ENCODE results near the gene GSTM2.

DNA sequence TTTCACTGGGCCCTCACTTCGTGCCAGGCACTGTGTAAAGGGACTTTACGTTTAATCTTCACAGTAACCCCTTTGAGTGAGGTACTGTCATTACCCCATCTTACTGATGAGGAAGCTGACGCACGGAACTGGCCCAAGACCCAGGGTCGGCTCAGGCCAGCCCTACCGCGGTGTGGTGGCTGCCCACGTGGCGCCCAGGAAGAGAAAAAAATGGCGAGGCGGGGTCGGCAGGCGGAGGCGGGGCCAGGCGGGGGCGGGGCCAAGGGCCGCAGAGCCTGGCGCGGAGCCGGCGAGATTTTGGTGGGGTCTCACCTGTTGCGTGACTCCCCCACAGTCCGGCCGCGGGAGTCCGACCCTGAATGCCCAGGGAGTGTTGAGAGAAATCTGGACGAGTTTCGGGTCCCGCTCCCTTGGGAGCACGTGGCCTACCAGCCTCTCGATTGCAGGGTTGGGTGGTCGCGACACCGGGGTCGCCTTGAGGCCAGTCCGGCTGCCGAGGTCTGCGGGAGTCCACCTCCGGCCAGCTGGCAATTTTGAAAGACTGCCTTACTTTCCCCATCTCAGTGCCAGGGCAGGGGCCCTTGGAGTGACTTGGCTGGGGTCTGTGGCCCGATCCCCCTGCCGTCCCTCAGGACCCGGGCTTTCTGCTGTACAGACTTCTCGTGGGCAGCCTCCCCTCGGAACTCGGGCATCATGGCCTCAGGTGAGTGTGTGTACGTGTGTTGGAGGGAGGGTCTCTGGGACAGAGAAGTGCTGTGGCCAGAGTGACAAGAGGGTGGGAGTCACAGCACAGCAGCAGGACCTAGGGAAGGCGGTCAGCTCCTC, 48.1 kb upstream of the GSTM2 start, which contains the start of the genes AMPD2 and GNAT2:
- TF ChIP-seq EZH2 (IDR thresholded peaks at IDR 0.05; ENCODE audit: borderline replicate concordance) = no peak
- TF ChIP-seq, protein P1, sequence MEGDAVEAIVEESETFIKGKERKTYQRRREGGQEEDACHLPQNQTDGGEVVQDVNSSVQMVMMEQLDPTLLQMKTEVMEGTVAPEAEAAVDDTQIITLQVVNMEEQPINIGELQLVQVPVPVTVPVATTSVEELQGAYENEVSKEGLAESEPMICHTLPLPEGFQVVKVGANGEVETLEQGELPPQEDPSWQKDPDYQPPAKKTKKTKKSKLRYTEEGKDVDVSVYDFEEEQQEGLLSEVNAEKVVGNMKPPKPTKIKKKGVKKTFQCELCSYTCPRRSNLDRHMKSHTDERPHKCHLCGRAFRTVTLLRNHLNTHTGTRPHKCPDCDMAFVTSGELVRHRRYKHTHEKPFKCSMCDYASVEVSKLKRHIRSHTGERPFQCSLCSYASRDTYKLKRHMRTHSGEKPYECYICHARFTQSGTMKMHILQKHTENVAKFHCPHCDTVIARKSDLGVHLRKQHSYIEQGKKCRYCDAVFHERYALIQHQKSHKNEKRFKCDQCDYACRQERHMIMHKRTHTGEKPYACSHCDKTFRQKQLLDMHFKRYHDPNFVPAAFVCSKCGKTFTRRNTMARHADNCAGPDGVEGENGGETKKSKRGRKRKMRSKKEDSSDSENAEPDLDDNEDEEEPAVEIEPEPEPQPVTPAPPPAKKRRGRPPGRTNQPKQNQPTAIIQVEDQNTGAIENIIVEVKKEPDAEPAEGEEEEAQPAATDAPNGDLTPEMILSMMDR (IDR thresholded peaks at IDR 0.05; ENCODE audit: poor library complexity) = no peak

Measured in hepatocyte (in vitro differentiated cells).